Measurements from ENCODE around the gene ZWILCH.

- TF ChIP-seq POLR2AphosphoS5 (IDR thresholded peaks at IDR 0.05; ENCODE audit: low read depth, low read length) (no peak), POLR2A (IDR thresholded peaks at IDR 0.05; ENCODE audit: low read depth, low read length) (no peak)
Observed at GRCh38 chr15:66555685-66556084, 50.6 kb downstream of the ZWILCH start.

All from GM12892 (cell line).